Middle frontal gyrus (tissue), 1 donor: ENCODE results near the gene CDK19.

Experiments used
- DNase-seq: peaks from one replicate; pipeline ENCODE4 v3.0.0-alpha.2; 2015; ENCODE audit warnings: low spot score; ENCODE audit errors: extremely low spot score

CDK19 gene

DNA sequence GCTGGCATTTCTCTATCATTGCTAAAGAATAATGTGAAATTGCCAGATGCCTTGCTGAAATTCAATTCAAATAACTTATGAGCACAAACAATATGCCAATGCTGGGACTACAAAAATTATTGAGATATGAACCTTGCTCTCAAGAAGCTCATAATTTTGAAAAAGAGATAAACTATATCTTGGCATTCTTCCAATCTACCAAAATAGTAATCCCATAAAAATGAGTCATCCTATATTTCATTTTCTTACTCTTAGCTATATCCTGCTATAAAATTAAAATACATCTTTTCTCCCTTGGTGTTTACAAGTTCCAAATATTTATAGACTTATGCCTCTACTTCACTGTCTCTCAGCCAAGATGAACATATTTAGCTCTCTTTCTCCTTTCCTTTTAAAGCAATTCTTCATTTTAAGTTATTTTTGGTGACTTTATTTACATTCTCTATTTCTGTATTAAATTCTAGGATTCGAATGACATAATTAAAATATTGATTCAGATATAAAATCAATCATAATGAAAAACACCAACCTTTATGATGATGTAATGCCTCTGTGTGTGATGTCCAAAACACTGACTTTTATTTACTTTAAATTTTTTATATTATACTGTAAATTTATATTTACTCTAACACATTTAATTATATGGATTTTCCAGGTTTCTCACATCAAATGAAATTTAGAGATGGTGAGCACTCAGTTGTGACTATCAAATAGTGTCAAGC is 152.6 kb downstream of the CDK19 start:
- DNase-seq, result no peak

DNA sequence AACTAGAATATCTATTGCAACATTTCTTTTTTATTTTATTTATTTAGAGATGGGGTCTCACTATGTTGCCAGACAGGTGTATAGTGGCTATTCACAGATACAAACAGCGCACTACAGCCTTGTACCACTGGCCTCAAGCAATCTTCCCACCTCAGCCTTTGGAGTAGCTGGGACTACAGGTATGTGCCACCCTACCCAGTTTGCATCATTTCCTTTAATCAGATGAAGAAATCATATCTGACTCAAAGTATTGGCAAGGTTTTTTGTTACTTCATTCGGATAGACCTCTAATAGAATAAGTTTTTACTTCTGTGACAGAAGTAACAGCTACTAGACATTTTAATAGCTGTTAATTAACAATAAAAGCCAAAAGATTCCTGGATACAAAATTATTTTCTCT is 153.9 kb downstream of the CDK19 start:
- no peak for DNase-seq

DNA sequence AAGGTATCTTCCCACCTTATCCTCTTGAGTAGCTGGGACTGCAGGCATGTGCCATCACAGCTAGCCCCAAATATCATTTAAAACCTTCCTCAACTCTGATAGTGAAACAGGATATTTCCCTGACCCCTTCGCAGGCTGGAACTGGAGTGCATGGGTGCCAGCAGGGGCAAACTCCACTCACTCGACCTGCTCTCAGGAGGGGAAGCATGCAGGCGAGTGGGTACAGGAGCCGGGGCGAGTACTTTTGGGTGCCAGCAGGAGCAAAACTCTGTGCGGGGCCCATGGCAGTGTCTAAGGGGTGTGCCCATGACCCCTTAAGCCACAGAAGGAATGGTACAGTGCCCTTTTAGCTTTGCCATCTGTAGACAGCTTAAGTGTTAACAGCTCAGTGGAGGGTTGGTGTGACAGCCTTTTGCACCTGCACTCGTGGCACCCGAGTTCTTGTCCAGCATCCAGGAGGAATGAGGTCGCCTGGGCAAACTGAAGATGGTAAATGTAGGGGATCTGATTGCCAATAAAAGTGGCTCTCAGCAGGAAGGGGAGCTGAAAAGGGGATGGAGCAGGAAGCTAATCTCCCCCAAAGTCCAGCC is 155.1 kb downstream of the CDK19 start:
- no peak for DNase-seq

DNA sequence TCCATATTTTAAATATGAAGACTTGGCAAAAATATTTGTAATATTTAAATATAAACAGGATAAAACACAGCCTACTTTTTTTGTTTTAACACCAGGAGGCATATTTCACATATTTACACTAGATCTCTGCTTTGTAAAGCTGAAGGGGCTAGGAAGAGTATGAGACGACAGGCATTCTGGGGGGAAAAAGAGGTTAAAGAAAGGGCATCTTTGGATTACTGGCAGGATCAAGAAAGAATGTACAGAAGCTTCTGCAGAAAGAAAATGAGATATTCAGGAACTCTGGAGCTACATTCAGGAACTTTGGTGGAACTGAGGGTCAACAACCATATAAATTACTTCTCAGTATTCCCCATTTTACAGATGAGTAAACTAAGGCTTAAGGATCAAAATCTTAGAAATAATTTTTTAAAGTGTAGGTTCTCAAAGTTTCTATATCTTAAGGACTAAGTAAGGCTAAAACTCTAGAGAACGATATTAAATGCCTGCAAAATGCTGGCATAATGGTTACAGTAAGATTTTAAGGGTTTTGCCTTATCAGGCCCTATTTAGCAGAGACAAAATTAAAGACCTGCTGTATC is 156.5 kb downstream of the CDK19 start:
- no peak for DNase-seq

DNA sequence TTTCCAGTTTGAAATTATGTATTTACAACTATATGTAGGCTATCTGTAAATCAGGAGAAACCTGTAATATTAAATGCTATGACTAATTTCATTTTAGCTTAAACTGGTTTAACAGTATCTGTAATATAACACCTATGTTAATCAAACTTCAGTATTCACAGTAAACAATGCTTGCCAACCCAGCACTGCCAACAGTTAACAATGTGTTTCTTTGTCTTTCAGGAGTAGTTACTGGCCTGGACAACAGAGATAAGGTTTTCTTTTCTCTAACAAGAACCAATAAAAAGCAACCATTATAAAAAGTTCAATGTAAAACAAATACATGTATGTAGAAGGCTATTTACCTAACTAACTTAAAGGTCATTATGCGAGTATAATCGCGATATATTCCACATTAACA is 158.8 kb downstream of the CDK19 start:
- no peak for DNase-seq

DNA sequence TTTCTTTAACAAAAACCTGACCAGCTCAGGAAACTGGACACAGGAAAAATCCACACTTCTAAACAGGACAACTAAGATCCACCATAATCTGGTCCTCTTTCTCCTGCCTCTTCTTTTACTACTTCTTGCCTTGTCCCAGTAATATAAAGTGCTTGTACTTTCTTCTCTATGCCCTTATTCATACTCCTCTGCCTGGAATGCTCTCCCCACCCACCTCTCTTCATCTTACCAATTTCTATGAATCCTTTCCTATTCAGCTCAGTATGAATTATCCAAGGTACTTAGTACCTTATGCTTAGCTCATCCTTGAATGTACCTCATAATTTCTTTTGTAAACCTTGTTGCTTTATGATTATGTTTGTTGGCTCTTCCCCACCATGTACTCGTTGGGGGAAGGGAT is 159.4 kb downstream of the CDK19 start:
- DNase-seq, result no peak

DNA sequence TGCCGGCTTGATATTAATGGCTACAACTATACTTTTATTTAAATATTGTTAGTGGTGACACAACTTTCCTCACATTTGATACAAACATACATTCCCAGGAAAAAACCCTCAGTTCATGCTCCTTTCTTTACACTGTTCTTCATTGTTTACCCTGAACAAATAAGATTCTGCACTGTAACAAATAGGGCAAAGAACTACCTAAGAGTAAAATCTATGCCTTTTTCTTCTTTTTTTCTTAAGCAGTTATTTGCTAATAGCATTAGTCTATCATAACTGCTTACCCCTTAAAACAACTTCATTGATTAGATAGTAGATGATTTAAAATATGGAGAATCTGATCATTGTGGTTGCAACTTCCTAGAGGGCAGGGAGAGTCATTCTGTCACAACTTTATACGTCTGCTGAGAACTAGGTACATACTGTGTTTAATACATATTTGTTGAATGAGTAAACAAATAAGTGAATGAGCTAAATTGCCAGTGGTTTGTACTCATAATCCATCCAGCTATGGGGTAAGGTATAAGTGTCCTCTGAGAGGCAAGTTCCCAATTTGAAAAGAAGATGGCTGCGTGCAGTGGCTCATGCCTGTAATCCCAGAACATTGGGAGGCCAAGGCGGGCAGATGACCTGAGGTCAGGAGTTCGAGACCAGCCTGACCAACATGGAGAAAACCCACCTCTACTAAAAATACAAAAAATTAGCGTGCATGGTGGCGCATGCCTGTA is 161.0 kb downstream of the CDK19 start:
- DNase-seq, result no peak

DNA sequence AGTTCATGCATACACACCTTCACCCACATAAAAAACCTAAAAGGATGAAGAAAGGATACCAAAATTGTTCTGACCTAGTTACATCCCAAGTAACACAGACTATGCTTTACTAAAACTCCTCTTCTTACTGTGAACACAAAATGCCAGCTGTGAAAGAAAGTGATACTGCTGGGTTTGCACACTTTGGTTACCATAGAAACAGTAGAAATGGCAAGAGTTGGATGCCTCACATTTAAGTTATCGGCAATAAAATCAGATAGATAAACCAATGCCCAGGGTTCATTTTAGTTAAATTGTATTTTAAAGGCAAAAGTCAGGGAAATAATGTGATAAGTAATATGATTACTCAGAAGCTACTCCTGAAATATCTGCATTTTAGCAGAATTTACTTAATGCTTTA is 161.9 kb downstream of the CDK19 start:
- no peak for DNase-seq

DNA sequence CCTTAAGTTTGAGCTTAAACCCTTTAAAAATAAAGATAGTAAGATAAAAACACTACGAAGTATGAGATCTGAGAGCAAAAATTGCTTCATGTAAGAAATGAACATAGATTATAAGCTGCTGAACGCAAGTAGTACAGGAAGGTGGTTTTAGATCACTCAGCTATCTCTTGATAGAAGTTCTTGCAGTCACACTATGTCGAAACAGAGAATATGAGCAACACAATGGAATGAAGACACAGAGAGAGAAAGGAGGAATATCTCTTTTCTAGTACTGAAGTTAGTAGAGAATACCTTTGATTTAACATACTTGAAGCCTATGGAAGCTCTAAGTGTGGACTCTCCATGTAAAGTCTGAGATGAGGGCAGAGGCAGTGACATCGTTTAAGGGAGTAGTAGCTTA is 162.7 kb downstream of the CDK19 start:
- no peak for DNase-seq

DNA sequence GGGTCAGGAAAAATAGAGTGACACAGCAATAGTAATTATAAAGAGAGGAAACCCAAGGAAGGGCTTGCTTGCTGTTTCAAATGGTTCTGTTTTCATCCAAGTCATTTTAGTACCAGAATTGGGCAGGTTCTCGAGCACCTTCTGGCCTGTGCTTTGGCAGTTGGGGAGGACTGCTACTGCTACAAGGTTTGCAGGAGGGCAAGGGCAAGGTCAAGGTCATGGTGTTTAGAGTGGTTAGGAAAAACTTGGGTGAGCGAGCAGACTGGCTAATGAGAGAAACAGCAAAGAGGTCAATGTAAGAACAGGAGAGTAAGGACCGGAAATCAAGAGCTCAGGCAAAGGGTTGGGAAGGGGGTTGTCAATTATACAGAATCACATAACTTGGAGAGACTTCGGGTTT is 164.5 kb downstream of the CDK19 start:
- DNase-seq, result no peak

DNA sequence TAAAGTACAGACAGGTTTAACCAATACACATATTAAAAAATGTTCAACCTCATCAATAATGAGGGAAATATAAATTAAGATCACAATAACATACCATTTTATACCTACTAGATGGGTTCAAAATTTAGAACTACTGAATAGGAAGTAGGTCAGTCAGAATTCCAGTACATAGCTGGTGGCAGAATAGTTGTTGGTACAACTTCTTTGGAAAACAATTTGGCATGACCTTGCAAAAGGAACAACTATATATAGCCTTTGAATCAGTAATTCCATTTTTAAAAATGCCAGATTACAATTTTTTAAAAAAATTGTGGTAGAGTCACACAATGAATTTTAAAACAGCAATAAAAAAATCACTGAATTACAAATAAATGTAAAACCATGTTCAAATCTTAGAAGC is 165.6 kb downstream of the CDK19 start:
- no peak for DNase-seq

DNA sequence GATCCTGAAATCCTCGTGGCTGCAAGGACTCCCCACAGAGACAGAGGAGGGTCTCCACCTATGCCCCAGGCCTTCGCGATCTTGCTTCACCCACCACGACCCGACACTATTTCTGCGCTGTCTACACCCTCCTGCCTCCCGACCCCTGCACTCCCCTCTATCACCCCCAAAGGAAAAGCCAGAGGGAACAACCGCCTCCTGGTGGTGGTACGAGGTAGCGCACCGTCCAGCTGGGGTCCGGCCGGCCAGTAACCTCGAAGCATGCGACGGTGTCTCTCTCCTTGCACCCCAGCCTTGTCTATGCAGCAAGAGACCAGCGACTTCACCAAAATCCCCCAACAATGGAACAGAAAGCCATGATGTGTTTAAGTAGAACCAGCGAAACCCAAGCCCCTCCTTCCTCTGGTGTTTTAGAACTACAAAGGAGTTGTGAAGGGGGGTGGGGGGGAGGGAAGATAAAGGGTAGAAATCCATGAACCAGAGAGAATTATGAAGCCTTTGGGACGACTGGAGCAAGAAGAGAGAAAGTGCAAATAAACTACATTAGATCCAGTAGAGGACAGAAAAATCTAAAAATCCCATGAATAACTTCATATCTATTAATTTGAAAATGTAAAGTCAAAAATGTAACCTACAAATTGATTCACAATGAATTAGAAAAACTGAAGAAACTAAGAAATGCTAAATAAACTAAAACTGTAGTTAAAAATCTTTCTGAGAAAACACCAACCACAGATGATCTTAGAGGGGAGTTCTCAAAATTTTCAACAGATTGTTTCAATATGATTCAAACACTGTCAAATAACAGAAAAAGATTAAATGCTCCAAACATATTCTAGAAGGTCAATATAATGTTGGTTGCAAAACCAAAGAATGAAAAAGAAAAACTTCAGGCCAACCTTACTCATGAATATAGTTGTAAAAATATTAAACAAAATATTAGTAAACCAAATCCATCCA is 168.0 kb downstream of the CDK19 start:
- no peak for DNase-seq

DNA sequence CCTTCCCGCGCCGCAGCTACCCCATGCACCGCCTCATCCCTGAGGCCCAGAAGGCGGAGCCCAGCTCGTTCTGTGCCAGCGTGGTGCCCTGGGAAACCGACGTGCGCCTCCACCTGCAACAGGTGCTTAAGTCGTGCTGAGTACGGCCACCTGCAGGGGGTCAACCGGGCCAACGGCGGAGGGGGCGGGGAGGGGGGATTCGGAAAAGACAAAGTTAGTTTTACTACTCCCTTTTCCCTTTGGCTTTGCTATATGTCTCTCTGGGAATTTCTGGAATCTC is 168.9 kb downstream of the CDK19 start:
- DNase-seq, result no peak

DNA sequence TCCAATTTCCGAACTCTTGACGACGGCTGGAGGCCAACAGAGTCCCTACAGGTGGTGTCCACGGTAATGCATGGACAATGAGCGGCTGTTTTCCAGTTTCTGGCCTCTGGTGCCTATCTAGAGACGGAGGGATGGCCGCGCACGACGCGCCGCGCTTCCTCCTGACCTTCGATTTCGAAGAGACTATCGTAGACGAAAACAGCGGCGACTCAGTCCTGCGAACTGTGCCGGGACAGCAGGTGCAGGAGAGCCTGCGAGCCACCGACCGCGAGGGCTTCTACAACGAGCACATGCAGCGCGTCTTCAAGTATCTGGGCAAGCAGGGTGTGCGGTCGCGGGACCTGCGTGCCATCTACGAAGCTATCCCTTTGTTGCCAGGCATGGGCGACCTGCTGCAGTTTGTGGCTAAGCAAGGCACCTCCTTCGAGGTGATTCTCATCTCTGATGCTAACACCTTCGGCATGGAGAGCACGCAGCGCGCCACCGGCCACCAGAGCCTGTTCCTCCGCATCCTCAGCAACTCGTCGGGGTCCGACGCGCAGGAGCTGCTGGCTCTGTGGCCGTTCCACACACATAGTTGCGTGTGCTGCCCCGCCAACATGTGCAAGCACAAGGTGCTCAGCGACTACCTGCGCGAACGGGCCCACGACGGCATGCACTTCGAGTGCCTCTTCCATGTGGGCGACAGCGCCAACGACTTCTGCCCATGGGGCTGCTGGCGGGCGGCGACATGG is 169.4 kb downstream of the CDK19 start:
- DNase-seq, result no peak

DNA sequence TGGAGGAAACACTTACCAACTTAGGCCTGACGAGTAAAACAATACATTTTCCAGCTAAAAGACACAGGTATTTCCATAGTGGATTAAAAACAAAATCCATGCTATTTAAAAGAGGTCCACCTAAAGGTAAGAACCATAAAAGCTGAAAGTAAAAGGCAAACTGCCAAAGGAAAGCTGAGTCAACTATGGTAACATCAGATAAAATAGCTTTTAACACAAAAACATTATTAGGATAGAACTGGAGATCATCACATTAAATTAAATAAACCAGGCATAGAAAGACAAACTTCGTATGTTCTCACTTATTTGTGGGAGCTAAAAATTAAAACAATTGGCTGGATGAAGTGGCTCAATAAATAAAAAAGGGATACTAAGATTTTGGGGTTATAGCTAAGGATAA is 172.1 kb downstream of the CDK19 start:
- DNase-seq, result no peak

DNA sequence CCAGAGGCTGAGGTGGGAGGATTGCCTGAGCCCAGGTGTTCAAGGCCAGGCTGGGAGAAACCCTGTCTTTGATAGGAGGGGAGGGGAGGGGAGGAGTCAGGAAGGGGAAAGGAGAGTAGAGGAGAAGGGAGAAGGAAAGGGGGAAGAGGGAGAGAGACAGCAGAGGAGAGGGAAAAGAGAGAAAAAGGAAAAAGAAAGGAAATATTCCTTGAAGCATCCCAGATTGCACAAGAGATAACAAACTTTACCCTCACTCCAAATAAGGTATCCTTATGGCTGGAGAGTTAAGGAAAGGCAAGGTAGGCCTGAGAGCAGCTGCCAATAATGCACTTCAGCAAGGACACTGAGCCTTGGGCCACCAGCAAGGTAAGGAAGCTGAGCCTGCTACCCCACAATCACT is 172.6 kb downstream of the CDK19 start:
- DNase-seq, result no peak

DNA sequence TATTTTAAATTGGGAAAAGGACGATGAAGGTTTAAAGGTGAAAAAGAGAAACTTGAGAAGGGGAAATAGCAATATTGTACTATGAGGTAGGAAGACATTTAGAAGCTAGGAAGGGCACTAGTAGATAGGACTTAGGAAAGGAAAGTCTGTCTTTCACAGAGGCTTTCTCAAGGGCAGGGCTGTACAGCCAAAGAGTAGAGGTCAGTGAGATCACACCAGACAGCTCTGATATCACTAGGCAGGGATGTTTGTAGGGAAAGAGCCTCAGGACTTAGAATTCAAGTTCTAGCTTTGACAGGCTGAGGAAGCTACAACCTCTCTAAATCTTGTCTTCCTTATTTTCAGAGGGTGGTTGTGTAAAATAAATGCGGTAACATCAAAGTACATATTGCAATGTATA is 178.5 kb downstream of the CDK19 start:
- no peak for DNase-seq

DNA sequence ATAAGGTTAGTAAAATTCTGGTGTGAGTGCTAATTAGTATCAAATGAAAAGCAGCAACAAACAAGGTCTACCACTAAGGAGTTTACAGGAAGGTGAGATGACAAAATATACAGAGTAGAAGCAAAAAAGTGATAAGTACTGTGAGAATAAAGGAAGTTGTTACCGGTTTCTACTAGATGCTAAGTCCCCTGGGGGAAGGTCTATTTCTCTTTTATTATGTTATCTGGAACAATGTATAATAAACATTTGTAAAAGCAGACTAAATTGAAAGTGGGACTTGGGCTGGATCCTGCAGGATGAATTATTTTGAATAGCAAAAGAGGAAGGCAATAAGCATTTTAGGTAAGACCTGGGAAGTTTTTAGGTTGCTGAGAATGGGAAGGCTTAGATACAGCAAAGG is 180.2 kb downstream of the CDK19 start:
- DNase-seq, result no peak

DNA sequence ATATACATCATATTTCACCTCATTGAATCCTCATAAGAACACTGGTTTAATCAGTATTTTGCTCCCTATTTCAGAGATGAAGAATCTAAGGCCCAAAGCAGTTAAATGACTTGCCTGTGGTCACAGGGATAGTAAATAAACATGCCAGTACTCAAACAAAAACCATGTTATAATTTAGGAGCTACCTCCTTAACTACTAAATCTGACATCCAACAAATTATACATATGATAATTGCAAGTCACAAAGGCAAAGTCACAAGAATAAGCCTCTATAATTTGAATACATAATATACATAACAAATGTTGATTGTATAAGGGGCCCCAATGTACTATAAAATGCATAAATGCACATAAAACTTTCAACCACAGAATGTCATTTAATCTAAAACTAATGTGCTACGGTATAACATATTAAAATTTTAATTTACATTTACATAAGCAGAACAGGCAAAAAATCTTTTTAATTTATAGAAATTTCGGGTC is 181.5 kb downstream of the CDK19 start:
- no peak for DNase-seq

DNA sequence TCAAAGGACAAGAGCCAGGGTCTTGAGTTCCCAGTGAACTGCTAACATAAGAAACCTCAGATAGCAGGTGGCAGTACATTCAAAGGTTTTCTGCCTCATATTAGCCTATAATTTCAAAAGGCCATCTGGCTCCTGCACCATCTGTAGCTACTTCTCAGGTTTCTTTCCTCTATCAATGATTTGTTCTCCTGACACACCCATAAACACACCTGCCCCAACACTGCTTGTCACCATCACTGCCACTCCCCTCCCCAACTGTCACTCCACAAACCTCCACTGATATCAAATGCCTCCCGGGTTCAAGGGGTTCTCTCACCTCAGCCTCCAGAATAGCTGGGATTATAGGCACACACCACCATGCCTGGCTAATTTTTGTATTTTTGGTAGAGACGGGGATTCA is 186.1 kb downstream of the CDK19 start:
- DNase-seq, result no peak

DNA sequence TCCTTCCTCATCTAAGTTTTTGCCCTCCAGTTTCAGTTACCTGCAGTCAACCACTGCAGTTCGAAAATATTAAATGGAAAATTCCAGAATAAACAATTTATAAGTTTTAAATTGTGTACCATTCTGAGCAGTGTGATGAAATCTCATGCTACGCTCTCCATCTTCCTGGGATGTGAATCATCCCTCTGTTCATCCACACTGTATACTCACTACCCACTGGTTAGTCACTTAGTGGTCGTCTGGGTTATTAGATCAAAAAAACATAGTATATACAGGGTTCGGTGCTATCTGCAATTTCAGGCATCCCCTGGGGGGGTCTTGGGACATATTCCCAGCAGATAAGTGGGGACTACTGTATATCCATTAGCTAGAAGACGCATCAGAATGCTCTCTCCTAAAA is 186.9 kb downstream of the CDK19 start:
- DNase-seq, result no peak
